ES-I3 (cell line): ENCODE measurements around the gene LUZP1.
A peak's percentile ranks its signal among the peaks of the same experiment; 100 is the strongest.
"Not testable (repeated sequence)": the region's sequence is repeated elsewhere in the genome, so short reads cannot be mapped to it uniquely, and the experiment has no call there.

ENCODE experiments used
- H3K36me3 ChIP-seq: 2 replicates; pipeline ENCODE4 v1.6.1; 2013; ENCODE audit warnings: mild to moderate bottlenecking, low read length, control low read depth, moderate library complexity; ENCODE audit not compliant: insufficient read depth
- H3K4me1 ChIP-seq: 2 replicates; pipeline ENCODE4 v1.6.1; 2013; ENCODE audit warnings: mild to moderate bottlenecking, control low read depth, low read length; ENCODE audit not compliant: insufficient read depth
- H3K9ac ChIP-seq: 2 replicates; pipeline ENCODE4 v1.6.1; 2013; ENCODE audit warnings: low read depth, mild to moderate bottlenecking, low read length, moderate library complexity
- H3K9me3 ChIP-seq: 2 replicates; pipeline ENCODE4 v1.6.1; 2013; ENCODE audit warnings: mild to moderate bottlenecking, low read length, moderate library complexity; ENCODE audit not compliant: control insufficient read depth, insufficient read depth

Gene LUZP1

GRCh38 chr1:23168445-23169194, at the start of gene LUZP1:
LUZP1 (minus strand) TSS chr1:23168856.
- Histone ChIP-seq H3K36me3 (no peaks in the 10 kb centered on the region), H3K9ac (peak within 1 kb of the TSS; percentile 76), H3K9me3 (no peaks in the 10 kb centered on the region), H3K4me1 (peaks cover 14% of the 10 kb centered on the region)

- peaks cover 13% of the 10 kb centered on the region for H3K4me1 ChIP-seq
- H3K36me3 ChIP-seq: no peaks in the 10 kb centered on the region
- peak within 1 kb of the TSS; percentile 70 for H3K9ac ChIP-seq
- no peaks in the 10 kb centered on the region for H3K9me3 ChIP-seq
Measured at GRCh38 chr1:23217421-23218115, 48.9 kb upstream of the LUZP1 start, which contains the start of gene HTR1D. HTR1D (minus strand) TSS chr1:23217502; CDS start chr1:23194219, 23,283 bp downstream.

GRCh38 chr1:23216771-23217420, 48.2 kb upstream of the LUZP1 start:
- peaks cover 13% of the 10 kb centered on the region for H3K4me1 ChIP-seq
- H3K9ac ChIP-seq: peak overlapping the region; percentile 70
- no peaks in the 10 kb centered on the region for H3K36me3 ChIP-seq
- H3K9me3 ChIP-seq: no peaks in the 10 kb centered on the region

- H3K9ac ChIP-seq: no peak overlapping the region
Measured at GRCh38 chr1:23215751-23216449, 47.2 kb upstream of the LUZP1 start.

GRCh38 chr1:23215291-23215690, 46.6 kb upstream of the LUZP1 start:
- no peak overlapping the region for H3K9ac ChIP-seq
- no peaks in the 10 kb centered on the region for H3K9me3 ChIP-seq
- no peaks in the 10 kb centered on the region for H3K36me3 ChIP-seq
- peaks cover 13% of the 10 kb centered on the region for H3K4me1 ChIP-seq

More at GRCh38 chr1:23215751-23216449, 47.2 kb upstream of the LUZP1 start:
- H3K36me3 ChIP-seq: no peaks in the 10 kb centered on the region
- H3K9me3 ChIP-seq: no peaks in the 10 kb centered on the region
- peaks cover 13% of the 10 kb centered on the region for H3K4me1 ChIP-seq

- Histone ChIP-seq H3K4me1 (peaks cover 13% of the 10 kb centered on the region), H3K9me3 (no peaks in the 10 kb centered on the region), H3K36me3 (no peaks in the 10 kb centered on the region), H3K9ac (no peak overlapping the region)
Measured at GRCh38 chr1:23214640-23215039, 46.0 kb upstream of the LUZP1 start.

GRCh38 chr1:23211955-23212354, 43.3 kb upstream of the LUZP1 start:
- Histone ChIP-seq H3K9me3 (no peaks in the 10 kb centered on the region), H3K36me3 (no peaks in the 10 kb centered on the region), H3K4me1 (peaks cover 13% of the 10 kb centered on the region), H3K9ac (no peak overlapping the region)

- Histone ChIP-seq H3K9me3 (no peaks in the 10 kb centered on the region), H3K4me1 (peaks cover 8% of the 10 kb centered on the region), H3K9ac (no peak overlapping the region), H3K36me3 (no peaks in the 10 kb centered on the region)
Measured at GRCh38 chr1:23210963-23211362, 42.3 kb upstream of the LUZP1 start.

- no peak overlapping the region for H3K9ac ChIP-seq
- no peaks in the 10 kb centered on the region for H3K9me3 ChIP-seq
- peaks cover 2% of the 10 kb centered on the region; the same call in 1 of the 2 replicates for H3K4me1 ChIP-seq
- H3K36me3 ChIP-seq: no peaks in the 10 kb centered on the region
Measured at GRCh38 chr1:23210351-23210785, 41.7 kb upstream of the LUZP1 start.

- H3K4me1 ChIP-seq: no peaks in the 10 kb centered on the region; the same call in 1 of the 2 replicates
- no peaks in the 10 kb centered on the region for H3K9me3 ChIP-seq
- no peaks in the 10 kb centered on the region for H3K36me3 ChIP-seq
- H3K9ac ChIP-seq: no peak overlapping the region
Measured at GRCh38 chr1:23209770-23210169, 41.1 kb upstream of the LUZP1 start.

- Histone ChIP-seq H3K9me3 (no peaks in the 10 kb centered on the region), H3K9ac (no peak overlapping the region), H3K36me3 (no peaks in the 10 kb centered on the region), H3K4me1 (no peaks in the 10 kb centered on the region; the same call in 1 of the 2 replicates)
Measured at GRCh38 chr1:23208527-23208926, 39.9 kb upstream of the LUZP1 start.

GRCh38 chr1:23207733-23208132, 39.1 kb upstream of the LUZP1 start:
- H3K9me3 ChIP-seq, H3K9ac ChIP-seq, H3K4me1 ChIP-seq, H3K36me3 ChIP-seq: not testable (repeated sequence)

- Histone ChIP-seq H3K9me3 (no peaks in the 10 kb centered on the region), H3K36me3 (no peaks in the 10 kb centered on the region), H3K9ac (no peak overlapping the region), H3K4me1 (no peaks in the 10 kb centered on the region)
Measured at GRCh38 chr1:23202263-23202749, 33.6 kb upstream of the LUZP1 start.

GRCh38 chr1:23200883-23201282, 32.2 kb upstream of the LUZP1 start:
- H3K9ac ChIP-seq: no peak overlapping the region
- H3K4me1 ChIP-seq: peaks cover 5% of the 10 kb centered on the region; the same call in 1 of the 2 replicates
- no peaks in the 10 kb centered on the region for H3K36me3 ChIP-seq
- H3K9me3 ChIP-seq: no peaks in the 10 kb centered on the region
